ENCODE data around the gene LAMA3. TPM values are rescaled to one million over a fixed set of nuclear protein-coding genes. Genes with fewer than 3 reads are reported as not detected.

The LAMA3 gene
- total and polyA plus RNA-seq, 10 of the 15 experiments (the other 5 are each of a cell fraction or from before 2014, with no cell fraction given): 0.37 to 6.5 (median 5.4) TPM

GRCh38 chr18:23970161-23971096, 281.2 kb downstream of the LAMA3 start:
- peaks cover 36% of the 10 kb centered on the region for H3K4me1 ChIP-seq (ENCODE audit: control insufficient read depth, insufficient read depth, low read length)
- H3K4me3 ChIP-seq: no peak overlapping the region
- intact Hi-C loops (cut with micrococcal nuclease; ENCODE audit: unreplicated experiment): loop anchor here (2.0 kb wide), 1 partner anchor 38 kb away; no protein-coding TSS in a partner anchor
- ChIA-PET SMC1A (ENCODE audit: uncharacterized antibody, unreplicated experiment) (interaction anchor here (0.9 to 1.6 kb wide), 3 partner anchors 11 to 27 kb away, joined by 3 to 7 read pairs (median 4); no protein-coding TSS in a partner anchor), POLR2A (interaction anchor here (0.6 to 0.8 kb wide), 3 partner anchors 11 to 36 kb away, joined by 3 read pairs; no protein-coding TSS in a partner anchor), RAD21 (ENCODE audit: unreplicated experiment) (no interaction called here), CTCF (interaction anchor here (1.2 to 1.4 kb wide), 3 partner anchors 33 to 52 kb away, joined by 3 to 4 read pairs (median 3); no protein-coding TSS in a partner anchor)
- no peaks in the 10 kb centered on the region for H4K20me1 ChIP-seq (ENCODE audit: control insufficient read depth, insufficient read depth)
- H3K27ac ChIP-seq (ENCODE audit: control insufficient read depth, insufficient read depth): peak overlapping the region; percentile 26; the same call in 1 of the 2 replicates
- peak overlapping the region; percentile 59 for H2AFZ ChIP-seq (ENCODE audit: control insufficient read depth, low read depth, low read length)
- TF ChIP-seq SP1 (IDR thresholded peaks at IDR 0.05; ENCODE audit: low read depth, low read length) (no peak), MXI1 (IDR thresholded peaks at IDR 0.05; ENCODE audit: low read depth, low read length) (no peak), BMI1 (IDR thresholded peaks at IDR 0.05; ENCODE audit: borderline replicate concordance) (no peak), SPI1 (IDR thresholded peaks at IDR 0.05; ENCODE audit: borderline replicate concordance, insufficient read depth, low read depth, low read length) (peak; percentile 11; the same call in 1 of the 2 replicates), BHLHE40 (IDR thresholded peaks at IDR 0.05; ENCODE audit: borderline replicate concordance in 1 of 2, low read depth in 2 of 2, low read length in 1 of 2) (no peak), RUNX3 (IDR thresholded peaks at IDR 0.05; ENCODE audit: low read length) (peak; percentile 67), ZNF687 (IDR thresholded peaks at IDR 0.05) (peak; percentile 81), HDAC2 (IDR thresholded peaks at IDR 0.05) (no peak), KAT2A (conservative IDR thresholded peaks at IDR 0.05; ENCODE audit: control insufficient read depth, low read depth, low read length) (no peak), ZNF384 (IDR thresholded peaks at IDR 0.05; ENCODE audit: borderline replicate concordance, low read depth, low read length) (peak; percentile 15; the same call in 1 of the 2 replicates), NR2F1 (conservative IDR thresholded peaks at IDR 0.05) (no peak), TCF3 (IDR thresholded peaks at IDR 0.05; ENCODE audit: borderline replicate concordance, insufficient read depth, low read depth, low read length) (no peak)
- TF ChIP-seq, protein P1, sequence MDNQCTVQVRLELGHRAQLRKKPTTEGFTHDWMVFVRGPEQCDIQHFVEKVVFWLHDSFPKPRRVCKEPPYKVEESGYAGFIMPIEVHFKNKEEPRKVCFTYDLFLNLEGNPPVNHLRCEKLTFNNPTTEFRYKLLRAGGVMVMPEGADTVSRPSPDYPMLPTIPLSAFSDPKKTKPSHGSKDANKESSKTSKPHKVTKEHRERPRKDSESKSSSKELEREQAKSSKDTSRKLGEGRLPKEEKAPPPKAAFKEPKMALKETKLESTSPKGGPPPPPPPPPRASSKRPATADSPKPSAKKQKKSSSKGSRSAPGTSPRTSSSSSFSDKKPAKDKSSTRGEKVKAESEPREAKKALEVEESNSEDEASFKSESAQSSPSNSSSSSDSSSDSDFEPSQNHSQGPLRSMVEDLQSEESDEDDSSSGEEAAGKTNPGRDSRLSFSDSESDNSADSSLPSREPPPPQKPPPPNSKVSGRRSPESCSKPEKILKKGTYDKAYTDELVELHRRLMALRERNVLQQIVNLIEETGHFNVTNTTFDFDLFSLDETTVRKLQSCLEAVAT (IDR thresholded peaks at IDR 0.05): no peak
- TF ChIP-seq, protein P2, sequence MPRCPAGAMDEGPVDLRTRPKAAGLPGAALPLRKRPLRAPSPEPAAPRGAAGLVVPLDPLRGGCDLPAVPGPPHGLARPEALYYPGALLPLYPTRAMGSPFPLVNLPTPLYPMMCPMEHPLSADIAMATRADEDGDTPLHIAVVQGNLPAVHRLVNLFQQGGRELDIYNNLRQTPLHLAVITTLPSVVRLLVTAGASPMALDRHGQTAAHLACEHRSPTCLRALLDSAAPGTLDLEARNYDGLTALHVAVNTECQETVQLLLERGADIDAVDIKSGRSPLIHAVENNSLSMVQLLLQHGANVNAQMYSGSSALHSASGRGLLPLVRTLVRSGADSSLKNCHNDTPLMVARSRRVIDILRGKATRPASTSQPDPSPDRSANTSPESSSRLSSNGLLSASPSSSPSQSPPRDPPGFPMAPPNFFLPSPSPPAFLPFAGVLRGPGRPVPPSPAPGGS (IDR thresholded peaks at IDR 0.05; ENCODE audit: borderline replicate concordance, insufficient read depth, low read depth, low read length, poor library complexity, severe bottlenecking): no peak
- peak; percentile 39 for ATAC-seq
- FAIRE-seq: no peak
- H3K9ac ChIP-seq (ENCODE audit: control insufficient read depth, insufficient read depth, low read length): no peak overlapping the region
- H3K9me3 ChIP-seq (replicated peaks; ENCODE audit: control insufficient read depth, insufficient read depth, low read length): no peaks in the 10 kb centered on the region
- H3K79me2 ChIP-seq (ENCODE audit: control insufficient read depth, insufficient read depth, low read length): no peaks in the 10 kb centered on the region
- no peaks in the 10 kb centered on the region for H3K36me3 ChIP-seq (ENCODE audit: control insufficient read depth in 2 of 2, insufficient read depth in 2 of 2, low read length in 1 of 2)
- no TSS peak for BruUV-seq (replicated peaks)
- in situ Hi-C loops (cut with MboI): no loop called here
- 0 out of 2 replicates have a peak overlapping the region, but pooled peaks have one; percentile 14 for H3K4me2 ChIP-seq (ENCODE audit: control insufficient read depth, insufficient read depth)
- 19% methylated on average over 7 of the region's 7 CpGs for whole genome bisulfite sequencing (ENCODE audit: insufficient coverage, insufficient replicate concordance, low lambda C conversion rate, missing lambda C conversion rate)
- no peaks in the 10 kb centered on the region for H3K27me3 ChIP-seq (replicated peaks in 1 of 2; ENCODE audit: control insufficient read depth in 2 of 2, insufficient read depth in 2 of 2, low read length in 1 of 2)
- DNase-seq (ENCODE audit: low read depth, low spot score): peak; percentile 42

All from GM12878 (cell line).